Measurements from ENCODE around the gene NETO2.
A peak's percentile ranks its signal among the peaks of the same experiment; 100 is the strongest.
"Not testable (repeated sequence)": the region's sequence is repeated elsewhere in the genome, so short reads cannot be mapped to it uniquely, and the experiment has no call there.

NETO2 gene

GRCh38 chr16:47132308-47132707 lies 11.4 kb downstream of the NETO2 start:
- DNase-seq: no peak

GRCh38 chr16:47129755-47130435 lies 13.8 kb downstream of the NETO2 start:
- DNase-seq: no peak

DNA sequence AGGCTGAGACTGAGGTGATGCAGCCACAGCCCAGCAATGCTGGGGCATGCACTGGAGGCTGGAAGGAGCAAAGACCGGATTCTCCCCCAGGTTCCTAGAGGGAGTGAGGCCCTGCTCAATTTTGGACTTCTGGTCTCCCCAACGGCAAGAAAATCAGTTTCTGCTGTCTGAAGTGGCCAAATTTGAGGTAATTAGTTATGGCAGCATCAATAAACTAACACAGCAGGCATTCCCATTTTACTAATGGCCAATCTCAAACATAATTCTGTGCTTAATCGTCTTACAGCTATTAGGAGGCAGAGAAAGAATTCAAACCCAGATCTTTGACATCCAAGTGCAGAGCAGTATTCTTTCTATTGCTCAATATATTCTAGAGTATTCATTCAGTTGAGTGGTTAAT lies 16.2 kb downstream of the NETO2 start:
- no peak for DNase-seq

GRCh38 chr16:47125757-47126156 lies 18.0 kb downstream of the NETO2 start:
- no peak for DNase-seq

DNA sequence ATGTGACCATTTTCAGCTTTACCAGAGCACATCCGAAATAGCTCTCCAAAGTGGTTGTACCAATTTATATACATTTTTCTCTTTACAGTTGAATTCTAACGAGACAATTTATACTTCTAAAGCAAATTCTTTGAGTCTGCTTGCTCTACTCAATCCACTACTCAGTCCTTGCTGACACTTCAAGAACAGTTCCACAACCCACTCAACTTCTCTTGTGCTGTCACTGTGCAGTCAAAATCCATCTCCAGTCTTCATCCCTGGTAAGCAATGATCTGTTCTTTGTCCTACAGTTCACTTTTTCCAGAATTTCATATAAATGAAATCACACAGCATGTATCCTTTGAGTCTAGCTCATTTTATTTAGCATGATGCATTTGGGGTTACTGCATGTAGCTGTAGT lies 30.6 kb downstream of the NETO2 start:
- no peak for DNase-seq

DNA sequence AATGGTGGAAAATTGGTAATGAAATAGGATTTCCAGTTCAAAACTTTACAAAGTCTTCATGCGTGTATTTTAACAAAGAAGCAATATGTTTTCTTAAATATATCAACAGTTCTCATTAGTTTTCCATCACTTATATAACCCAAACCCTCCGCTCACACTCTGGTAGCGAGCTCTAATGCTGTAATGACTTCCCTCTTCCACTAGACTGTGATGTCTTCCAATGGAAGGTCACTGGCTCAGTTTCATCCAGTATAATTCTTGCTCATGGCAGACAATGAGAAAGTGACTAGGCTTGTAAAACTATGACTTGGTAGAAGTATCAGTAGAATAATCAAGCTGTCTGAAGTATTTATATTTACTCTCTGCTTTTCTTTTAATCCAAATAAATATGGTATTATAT lies 32.8 kb downstream of the NETO2 start:
- DNase-seq: no peak

DNA sequence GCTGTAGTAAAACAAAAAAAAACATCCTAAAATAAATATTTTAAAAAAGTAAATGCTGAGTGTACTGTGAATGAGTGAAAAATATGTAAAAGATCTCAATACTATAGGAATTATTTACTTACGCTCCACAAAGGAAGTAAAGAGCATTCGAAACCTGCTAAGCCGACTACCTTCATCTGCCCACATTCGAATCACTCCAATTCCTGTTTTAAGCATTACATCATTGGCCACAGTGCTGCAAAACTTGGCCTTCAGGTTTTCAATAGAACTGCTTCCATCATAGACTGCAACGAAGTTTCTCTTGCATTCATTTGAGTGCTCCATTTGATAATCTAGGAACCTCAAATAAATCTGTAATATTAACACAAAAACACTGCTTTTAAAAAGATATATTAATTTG lies 34.4 kb downstream of the NETO2 start:
- peak; percentile 43 for DNase-seq

DNA sequence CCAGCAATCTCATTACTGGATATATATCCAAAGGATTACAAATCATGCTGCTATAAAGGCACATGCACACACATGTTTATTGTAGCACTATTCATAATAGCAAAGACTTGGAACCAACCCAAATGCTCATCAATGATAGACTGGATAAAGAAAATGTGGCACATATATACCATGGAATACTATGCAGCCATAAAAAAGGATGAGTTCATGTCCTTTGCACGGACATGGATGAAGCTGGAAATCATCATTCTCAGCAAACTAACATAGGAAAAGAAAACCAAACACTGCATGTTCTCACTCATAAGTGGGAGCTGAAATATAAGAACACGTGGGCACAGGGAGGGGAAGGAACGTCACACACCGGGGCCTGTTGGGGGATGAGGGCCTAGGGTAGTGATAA lies 40.8 kb downstream of the NETO2 start:
- DNase-seq: not testable (repeated sequence)

- DNase-seq: not testable (repeated sequence)
These were observed 46.6 kb downstream of the NETO2 start for GRCh38 chr16:47097154-47097553.

GRCh38 chr16:47096297-47096696 lies 47.4 kb downstream of the NETO2 start:
- no peak for DNase-seq

- no peak for DNase-seq
These were observed 59.5 kb downstream of the NETO2 start for GRCh38 chr16:47084198-47084597.

DNA sequence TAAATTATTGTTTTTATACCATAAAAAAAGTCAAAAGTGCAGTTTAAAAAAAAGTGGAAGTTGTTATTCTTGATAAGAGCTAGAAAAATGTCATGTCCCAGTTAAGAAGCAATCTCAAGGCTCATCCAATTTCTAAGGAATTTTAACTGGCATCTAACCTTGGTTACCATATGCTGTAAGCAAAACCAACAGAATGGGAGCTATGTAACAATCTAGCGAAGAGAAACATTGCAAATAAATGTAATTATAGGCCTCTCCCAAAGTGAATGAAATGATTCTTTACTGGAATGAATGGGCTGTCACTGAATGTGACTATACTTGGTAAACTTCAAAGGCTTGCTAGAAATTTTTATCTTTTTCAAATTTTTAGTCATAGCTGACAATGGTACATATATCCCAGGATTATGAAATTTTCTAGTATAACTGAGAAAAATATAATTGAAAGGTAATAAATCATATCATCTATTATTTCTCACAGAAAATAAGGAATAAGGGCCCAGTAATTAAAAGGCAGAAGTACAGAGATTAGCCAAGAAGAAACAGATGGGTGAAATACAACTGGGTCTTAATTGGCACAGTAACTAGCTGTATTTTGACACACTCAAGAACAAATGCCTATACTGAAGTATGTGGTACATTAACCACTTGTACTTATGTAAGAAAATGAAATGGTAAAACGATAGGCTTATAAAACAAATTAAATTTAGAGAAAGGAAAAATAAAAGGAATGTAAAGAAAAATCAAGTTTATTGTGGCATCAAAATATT lies 61.5 kb downstream of the NETO2 start:
- DNase-seq: no peak

- no peak for DNase-seq
These were observed 62.6 kb downstream of the NETO2 start for GRCh38 chr16:47081115-47081514.

- DNase-seq: no peak
These were observed 63.9 kb downstream of the NETO2 start for GRCh38 chr16:47079860-47080259.

GRCh38 chr16:47073223-47074155 lies 70.3 kb downstream of the NETO2 start:
- DNase-seq: no peak

GRCh38 chr16:47072158-47072557 lies 71.6 kb downstream of the NETO2 start:
- DNase-seq: no peak

GRCh38 chr16:47069841-47070584 lies 73.7 kb downstream of the NETO2 start:
- DNase-seq: no peak

DNA sequence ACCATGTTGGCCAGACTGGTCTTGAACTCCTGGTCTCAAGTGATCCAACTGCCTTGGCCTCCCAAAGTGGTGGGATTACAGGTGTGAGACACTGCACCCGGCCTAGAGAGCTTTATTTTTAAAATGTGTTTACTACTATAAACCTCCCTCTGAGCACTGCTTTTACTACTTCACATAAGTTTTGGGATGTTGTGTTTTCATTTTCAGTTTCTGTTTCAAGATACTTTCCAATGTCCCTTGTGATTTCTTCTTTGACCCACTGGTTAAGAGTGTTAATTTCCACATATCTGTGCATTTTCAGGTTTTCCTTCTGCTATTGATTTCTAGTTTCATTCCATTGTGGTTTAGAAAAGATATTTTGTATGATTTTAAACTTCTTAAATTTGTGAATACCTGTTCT lies 74.4 kb downstream of the NETO2 start:
- peak; percentile 18 for DNase-seq

DNA sequence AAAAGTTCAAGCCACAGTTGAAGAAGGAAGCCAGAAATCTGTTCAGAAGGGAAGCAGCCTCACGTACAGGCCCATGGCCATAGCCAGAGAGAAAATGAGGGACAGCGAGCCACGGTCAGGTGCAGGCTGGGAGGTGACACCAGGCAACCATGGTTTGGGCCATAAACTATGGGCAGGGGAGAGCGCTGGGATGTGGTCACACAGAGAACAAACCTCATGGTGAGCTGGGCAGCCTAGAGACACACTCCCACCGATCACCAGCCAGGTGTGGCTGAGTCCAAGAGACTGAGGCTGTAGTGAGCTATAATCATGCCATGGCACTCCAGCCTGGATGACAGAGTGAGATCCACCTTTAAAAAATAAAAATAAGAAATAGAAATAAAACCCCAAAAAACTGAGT lies 76.5 kb downstream of the NETO2 start:
- no peak for DNase-seq

DNA sequence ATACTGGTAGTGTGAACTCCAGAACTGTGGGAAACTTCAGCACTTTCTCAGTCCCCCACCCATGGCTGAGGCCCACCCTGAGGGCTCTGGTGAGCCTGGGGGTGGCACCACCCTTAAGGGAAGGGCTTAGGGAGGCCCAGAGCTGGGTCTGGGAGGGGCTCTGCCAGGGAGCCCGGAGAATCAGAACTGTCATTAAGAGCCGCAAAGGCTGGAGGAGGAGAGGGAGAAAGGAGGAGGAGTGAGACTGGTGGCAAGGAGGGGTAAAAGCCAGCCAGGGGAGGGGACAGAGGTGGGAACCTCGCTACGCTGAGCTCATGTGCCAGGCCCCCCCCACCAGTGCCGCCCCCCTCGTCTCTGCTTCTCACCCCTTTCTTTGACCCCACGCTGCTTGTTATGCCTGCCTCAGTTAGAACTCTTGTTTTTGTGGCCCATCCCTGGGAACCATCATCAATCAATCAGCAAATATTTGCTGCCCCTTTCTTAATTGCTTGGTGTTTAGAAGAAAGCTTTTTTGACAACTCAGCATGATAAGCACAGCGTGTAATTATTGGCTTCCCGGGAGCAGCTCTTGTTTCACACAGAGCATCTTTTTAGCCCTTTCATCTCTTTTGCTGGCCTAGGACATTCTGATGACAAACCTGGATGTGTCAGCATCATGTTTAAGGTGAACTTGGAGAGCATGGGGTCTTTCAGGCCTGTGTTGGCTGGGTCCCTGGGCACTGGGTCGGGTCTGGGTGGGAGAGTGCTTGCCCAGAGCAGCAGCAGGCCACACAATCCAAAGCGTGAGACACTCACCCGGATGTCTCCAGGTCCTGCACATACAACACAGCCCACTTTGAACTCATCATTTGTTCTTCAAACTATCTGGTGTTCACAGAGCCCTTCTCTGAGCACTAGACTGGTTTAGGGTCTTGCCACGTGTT lies 77.7 kb downstream of the NETO2 start:
- no peak for DNase-seq

- no peak for DNase-seq
These were observed 79.0 kb downstream of the NETO2 start for GRCh38 chr16:47064775-47065174.
